ENCODE data around the gene SLK.

The SLK gene

DNA sequence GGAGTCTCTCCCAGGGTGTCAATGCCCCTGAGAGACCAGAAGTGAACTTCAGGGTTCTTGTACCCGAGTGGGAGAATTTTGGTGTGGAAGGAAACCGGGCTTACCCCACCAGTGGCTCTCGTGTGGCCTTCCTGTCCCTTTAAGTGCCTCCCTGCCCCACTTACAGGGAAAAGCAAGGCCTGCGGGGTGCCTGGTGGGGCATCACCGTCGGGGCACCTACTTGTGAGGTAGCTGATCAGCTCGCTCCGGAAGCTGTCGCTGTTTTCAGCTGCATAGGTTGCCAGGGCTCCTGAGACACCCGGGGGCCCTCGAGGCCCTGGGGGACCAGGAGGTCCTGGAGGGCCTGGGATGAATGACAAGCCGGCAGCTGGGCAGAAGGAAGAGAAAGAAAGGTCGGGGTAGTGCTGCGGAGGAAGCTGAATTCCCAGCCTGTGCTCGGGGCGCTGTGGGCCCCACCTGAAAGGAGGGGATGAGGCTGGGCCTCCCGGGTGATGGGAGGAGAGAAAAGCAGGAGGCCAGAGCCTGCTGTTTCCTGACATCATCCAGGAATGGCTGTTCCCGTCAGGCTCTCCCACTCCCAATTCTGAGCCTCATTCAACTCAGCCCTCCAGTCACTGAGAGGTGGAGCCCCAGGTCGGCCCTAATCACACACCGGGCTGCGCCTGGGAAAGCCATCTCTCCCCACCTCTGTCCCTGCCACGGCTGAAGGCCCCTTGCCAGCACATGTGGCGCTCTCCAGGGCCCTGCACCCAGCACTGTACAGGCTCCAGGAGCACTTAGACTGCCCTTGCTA lies 67.7 kb downstream of the SLK start:
- DNase-seq (ENCODE audit: low read depth) = no peak

DNA sequence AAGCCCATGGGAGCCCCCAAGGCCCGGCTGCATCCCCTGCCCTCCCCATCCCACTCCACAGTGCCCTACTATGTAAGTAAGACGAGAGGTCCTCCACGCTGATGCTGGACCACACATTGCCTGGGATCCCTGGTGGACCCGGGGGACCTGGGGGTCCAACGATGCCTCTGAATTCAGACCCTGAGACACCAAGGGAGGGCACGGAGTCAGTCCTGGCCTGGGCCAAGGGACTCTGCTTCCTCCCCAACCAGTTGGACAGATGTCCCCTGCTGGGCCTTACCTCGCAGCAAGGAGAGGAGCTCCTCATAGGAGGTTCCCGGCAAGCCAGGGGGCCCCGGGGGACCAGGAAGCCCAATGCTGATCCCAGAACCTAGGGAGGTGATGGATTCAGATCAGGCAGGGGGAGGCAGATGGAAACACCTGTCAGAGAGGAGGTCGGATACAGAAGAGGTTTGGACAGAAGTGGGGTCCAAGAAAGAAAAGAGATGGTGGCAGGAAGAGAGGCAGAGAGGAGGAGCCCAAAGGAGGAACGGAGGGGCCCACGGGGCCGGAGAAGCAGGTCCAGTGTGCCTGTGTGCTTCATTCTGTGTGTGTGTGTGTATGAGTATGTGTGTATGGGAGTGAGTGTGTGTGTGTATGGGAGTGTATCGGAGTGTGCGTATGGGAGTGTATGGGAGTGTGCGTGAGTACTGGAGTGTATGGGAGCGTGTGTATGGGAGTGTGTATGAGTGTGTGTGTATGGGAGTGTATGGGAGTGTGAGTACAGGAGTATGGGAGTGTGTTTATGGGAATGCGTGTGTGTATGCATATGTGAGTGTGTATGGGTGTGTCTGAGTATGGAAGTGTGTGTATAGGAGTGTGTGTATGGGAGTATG lies 68.5 kb downstream of the SLK start:
- DNase-seq (ENCODE audit: low read depth) = no peak

DNA sequence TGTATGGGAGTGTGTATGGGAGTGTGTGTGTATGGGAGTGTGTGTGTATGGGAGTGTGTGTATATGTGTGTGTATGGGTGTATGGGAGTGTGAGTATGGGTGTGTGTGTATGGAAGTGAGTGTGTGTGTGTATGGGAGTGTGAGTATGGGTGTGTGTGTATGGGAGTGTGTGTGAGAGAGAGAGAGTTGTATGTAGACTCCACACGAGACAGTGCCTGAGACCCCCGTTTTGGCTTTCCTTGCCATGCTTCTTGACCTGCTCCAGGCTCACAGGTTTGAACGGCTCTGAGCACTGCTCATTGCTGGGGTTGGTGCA lies 69.1 kb downstream of the SLK start:
- DNase-seq (ENCODE audit: low read depth) = no peak

DNA sequence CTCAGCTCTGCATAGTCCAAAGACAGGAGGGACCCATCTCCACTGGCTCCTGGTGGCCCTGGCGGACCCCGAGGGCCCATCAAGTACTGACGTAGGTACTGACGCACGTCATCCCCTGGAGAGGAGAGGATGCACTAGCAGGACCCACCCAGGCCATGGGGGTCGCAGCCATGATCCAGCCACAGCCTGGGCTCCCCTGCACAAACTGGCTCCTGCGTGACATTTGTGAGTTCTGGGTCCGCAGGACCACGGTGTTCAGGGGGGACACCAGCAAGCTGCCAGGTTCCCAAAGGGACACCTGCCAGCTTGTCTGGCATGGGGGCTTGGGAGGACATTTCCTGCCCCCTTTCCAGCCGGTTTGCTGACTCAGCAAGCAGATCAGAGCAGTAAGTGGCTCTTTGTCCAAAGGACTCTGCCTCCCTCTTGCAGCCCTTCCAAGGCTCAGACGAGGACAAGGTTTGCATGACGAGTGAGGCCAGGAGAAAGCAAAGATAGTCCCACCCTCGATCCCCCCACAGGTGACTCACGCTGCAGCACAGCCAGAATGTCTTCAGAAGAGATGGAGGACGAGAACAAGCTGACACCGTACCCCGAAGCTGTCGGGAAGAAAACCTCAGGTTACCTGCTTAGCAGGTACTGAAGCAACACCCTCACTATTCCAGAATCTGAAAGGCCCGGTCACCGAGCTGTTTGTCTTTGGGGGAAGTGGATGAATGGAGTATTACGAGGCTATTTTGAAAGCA lies 69.7 kb downstream of the SLK start:
- no peak for DNase-seq (ENCODE audit: low read depth)

DNA sequence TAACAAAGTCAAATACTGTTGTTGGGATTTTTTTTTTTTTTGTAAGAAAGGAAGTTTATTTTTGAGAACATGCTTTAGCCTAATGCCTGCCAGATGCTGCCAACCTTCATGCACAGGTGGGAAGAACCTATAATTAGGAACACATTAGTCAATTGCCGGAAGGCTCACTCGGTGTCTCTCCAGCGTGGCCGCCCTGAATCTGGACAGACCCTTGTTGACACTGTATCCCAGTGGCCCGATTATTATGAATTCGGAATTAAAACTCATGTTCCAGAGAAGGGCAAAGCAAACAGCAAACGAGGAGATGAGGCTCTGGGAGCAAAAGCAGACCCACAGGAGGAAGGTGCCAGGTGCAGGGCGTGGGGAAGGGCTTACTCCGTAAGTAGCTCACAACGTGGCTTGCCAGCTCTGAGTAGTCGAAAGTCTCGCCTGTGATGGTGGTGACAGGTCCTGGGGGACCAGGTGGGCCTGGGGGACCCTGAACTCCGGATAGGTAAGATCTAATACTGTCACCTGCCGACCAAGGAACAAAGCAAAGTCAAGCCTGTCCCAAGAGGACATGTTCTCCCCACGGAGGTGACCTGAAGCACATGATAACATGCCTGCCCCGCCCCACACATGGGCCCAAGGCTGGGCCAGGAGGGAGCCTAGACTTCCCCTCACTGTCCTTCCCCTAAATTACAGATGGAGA lies 70.5 kb downstream of the SLK start:
- no peak for DNase-seq (ENCODE audit: low read depth)

DNA sequence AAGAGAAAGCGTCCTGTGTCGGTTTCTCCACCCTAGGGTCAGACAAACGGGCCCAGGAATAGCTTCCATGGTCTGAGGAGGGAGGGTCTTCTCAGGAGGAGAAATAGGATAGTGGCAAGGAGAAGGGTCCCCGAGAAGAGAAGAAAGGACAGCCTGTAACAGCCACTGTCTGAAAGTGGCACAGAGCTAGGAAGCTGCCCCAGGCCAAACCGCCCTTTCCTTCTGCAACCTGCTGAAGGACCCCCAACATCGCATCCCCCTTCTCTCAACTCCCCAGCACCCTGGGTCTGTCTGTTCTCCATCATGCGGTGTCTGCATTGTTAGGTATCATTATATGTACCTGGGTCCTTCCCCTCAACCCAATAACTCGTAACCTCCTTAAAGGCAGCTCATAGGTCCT lies 71.6 kb downstream of the SLK start:
- DNase-seq (ENCODE audit: low read depth) = no peak

DNA sequence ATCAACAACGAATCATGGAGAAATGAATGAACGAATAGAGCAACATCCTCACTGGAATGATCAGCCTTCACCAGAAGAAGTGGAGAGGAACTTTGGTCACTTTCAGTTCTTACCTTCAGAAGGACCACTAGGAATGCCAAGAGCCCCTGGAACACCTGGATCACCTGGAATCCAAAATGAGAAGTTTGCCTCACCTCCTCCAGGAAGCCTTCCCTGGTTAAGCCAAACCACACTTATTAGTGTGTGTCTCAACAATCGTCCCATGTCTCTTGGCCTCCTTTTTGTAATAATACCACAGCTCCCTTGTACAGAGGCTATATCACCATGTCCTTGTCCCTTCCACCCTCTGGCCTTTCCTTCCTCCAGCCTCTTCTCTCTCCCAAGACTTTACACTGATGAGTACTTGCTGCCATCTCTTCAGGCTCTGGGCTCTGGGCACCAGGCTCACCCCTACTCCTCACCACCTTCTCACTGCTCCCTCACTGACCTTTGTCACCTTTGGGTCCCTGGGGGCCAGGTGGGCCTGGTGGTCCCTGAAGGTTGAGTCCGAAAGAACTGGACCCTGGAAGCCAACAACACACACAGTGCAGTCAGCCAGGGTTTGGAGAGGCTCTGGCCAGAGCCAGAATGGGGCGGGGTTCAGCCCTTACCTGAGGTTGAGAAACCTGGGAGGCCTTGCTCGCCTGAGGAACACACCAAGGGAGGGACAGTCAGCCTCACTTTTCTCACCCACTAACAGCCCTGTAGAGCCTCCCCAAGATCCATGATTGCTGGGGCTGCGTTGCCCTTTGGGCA lies 72.2 kb downstream of the SLK start:
- no peak for DNase-seq (ENCODE audit: low read depth)

DNA sequence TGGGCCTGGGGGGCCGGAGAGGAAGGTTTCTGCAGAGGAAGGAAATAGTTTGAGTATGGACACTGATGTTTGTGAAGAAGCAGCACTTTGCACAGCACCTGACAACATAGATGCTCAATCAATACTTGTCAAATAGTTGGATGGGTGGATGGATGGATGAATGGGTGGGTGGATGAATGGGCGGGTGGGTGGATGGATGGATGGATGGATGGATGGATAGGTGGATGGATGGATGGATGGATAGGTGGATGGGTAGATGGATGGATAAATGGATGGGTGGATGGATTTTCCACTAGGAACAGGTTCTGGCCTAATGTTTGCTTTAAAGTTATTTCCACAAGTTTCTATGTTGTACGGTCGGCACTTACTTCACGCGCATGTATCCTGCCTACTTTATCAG lies 73.4 kb downstream of the SLK start:
- no peak for DNase-seq (ENCODE audit: low read depth)

DNA sequence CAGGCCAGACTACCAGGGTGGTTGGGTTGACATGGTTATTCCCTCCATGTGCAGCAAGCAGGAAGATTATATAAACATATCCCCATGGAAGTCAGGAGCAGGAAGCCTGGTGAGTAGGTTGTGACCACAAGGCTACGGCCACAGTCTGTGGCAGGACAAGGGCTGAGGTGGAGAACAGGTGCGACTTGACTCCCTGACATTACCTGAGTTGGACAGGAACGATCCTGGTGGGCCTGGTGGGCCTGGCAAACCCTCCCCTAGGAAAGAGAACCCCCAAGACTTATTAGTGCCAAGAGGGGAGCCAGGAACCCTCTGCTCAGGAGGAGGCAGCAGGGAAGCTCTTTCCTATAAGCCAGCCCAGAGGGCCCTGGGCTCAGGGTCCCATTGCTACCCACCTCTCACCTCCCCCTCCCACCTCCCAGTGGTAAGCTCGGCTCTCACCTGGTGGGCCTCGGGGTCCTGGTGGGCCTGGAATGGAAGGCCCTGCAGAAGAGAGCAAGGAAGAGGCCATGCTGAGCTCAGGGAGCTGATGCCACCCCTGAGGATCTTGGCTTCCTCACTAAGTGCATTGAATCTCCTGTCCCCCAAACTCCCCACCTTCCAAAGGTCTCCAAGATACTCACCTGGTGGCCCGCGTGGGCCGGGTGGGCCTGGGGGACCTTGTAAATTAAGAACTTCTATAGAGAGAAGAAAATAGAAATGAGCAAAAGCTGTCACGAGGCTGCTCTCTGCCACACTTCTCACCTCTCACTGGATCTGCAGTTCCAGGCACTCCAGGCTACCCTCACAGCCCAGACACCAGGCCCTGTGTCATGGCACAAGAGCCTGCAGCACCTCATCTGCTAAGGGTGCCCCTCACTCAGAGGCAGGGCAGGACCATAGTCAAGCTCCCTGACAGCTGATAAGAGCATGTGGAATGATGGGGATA lies 74.2 kb downstream of the SLK start:
- DNase-seq (ENCODE audit: low read depth) = no peak

DNA sequence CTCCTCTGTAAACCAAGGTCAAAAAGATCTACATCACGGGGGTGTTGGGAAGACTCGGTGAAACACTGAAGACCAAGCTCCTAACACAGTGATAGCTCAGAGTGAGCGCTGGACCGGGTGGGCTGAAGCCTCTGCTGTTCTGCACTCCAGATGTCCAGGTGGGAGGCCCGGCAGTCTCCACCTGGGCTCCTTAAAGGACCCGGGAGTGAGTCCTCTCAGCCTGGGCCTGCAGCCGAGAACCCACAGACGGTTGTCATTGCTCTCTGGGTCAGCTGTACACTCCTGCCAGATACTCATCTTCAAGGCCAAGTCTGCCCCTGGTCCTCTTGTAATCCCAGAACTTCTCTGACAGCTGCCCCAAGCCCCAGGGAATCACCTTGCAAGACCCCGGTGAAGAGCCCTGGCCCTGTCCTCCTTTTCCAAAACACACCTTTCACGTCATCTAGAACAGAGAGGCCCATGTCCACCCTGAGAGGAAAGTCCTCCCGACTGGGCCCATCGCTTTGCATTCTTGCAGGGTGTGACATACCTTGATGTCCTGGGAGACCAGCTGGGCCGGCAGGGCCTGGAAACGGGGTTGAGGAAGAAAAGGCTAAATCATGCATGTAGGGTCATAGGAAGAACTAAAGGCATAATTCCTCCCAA lies 75.1 kb downstream of the SLK start:
- DNase-seq (ENCODE audit: low read depth) = no peak

DNA sequence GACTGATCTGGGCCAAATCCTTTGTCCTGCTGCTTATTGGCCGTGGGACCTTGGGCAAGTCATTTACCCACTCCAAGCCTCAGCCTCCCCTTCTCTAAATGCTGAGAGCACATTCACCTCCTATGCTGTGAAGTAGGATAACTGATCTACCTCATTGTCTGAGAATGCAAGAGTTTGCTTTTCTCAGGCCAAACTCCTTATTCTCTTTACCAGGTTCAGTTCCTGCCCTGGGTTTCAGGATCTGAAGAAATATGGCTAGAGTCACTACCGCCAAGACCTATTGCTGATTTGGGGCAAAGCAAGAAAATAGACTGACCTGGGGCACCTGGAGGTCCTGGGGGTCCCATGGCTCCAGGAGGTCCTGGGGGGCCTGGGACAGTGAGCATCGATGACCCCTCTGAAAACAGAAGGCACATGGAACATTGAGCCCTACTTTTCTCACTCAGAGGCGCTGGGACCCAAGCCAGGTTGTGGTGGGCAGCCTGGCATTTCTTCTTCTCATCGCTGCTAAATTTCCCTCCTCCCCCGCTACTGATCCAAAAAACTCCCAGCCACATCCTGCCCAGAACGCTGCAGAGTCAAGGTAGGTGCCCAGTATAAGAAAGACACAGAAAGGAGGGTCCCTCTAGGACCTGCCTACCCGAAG lies 76.4 kb downstream of the SLK start:
- DNase-seq (ENCODE audit: low read depth) = no peak

DNA sequence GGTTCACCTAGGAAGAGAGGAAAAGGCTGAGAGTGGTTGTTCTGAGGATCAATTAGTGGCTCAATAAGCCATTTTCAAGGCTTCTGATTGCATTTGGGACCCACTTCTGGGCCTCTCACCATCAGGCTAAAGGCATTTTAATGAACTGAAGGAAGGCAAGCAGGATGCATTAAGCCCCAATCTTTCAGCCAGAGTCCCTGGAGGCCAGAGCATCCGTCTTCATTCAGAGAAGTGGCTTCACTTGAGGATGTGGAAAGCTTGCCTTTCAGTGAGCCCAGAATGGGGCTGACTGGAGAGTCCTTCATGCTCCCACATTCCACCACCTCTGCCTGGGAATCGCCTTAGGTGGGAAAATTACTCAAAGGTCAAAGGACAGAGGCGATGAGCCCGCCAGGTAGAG lies 76.9 kb downstream of the SLK start:
- DNase-seq (ENCODE audit: low read depth) = no peak

DNA sequence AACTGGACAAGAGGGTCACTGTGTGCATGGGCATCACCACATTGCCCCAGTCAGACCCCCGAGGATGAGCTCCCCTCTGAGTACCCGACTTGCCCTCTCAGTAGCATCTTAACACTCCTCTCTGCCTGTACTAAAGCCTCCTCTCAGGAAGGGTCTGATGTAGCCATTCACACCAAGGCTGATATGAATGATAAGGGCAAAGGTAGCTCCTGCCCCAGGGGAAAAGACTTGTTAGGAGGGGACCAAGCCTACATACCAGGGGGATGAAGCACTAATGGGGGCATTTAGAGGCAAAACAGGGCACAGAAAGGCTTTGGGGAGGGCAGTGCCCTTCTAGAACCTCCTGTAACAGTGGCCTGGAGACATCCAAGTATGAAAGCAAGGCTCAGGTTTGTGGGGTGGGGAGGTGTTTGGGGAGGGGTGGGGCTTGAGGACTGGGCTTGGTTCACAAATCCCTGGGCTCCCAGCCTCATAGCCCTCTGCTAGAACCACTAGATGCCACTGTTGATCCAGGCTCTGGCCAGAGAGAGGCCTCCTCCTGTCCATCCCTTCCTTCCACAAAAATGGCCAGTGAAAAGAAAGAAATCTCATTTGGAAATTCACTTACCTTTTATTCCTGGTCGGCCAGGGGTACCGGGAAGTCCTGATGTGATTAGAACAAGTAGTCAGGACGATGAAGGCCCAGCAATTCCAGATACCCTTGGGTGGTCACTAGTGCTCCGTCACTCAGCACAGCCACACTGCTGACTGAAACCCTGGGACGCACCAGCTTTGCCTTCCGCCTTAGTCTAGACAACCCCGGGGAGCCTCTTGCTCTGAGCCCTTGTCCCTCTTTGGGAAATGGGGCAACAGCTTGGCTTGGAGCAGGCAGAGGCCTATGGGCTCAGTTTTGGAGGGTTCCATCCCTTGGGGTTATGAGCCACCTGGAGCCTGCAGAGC lies 78.5 kb downstream of the SLK start:
- peak; percentile 43 for DNase-seq (ENCODE audit: low read depth)

DNA sequence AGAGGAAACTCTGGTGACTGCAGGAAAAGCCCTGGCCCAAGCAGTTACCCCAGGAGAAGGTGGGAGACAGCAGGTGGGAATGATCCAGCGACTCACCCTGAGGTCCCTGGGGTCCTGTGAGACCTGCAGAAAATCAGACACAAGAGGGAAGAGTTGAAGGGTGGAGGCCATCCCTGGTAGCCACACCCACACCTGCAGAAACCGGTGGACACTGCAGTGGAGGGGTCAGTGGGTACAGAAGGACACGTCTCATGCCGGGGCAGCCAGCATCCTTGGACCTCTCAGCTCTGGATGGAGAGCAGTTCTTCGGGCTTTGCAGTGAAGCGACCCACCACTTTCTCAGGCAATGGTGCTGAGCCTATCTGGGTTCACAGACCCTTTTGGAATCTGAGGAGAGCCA lies 79.7 kb downstream of the SLK start:
- no peak for DNase-seq (ENCODE audit: low read depth)

DNA sequence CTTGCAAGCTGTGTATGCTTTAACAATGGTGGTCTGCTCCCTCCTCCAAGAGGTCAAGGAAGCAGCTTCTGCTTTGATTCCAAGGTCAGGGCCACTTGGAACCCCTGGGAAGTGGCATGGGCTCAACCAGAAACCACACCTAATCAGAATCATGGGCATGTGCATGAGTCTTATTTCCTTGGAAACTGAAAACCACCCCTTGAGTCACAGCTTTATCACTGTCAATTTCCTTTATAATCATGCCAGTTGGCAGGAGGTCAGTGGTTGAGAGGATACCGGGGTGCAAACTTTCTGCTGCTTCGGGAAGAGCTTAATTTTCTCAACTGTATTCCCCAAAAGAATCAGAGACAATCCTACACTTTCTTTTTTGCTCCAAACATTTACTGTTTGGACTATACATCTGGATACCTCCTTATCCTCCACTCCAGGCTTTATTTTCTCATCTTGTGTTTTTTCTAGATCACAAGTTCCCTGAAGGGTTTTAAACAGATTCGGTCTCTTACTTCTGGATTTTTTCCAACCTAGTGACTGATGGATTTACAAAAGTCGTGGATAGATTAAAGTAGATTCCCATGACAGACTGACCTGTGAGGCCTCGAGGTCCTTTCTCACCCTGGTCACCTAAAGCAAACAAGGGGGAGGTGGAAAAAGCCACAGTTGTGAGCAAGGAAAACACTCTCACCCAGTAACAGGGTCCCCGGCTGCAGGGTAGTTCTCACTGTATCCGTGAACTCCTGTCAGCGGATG lies 82.7 kb downstream of the SLK start:
- no peak for DNase-seq (ENCODE audit: low read depth)

DNA sequence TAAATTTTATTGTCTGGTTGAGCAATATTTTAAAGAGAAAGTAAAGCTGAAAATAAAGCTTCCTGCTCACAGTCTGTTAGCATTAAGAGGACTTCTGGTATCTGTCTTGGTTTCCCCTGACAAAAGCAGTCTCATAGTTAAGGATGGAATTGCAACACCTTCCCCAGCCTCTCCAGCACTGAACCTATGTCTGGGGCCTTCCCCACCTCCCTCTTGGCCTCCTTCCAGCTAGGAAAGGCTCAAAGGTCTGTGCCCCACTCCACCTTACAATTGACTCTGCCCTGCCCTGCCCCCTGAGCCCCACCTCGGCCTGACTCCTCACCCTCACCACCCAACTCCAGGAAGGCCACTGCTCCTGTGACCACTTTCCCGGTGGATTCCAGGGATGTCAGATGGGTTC lies 85.5 kb downstream of the SLK start:
- DNase-seq (ENCODE audit: low read depth) = no peak

DNA sequence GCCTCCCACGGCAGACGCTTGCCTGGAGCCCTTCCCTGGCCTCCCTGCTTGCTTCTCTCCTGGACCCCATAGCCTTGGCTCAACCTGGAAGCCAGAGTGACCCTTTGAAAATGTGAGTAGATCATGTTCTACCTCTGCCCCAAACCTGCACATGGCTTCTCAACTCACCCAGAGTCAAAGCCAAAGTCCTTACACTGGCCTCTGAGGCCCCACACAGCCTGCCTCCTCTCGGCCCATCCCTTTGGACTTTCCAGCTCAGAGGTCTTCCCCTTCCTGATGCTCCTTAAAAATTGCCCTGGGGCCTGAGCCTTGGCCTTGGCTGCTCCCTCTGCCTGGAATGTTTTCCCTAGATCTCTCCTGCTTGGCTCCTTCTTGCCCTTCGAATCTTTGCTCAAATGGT lies 86.3 kb downstream of the SLK start:
- no peak for DNase-seq (ENCODE audit: low read depth)

Data from non-pigmented ciliary epithelial cell (primary cell).